ENCODE results near the gene TTC34.

Gene TTC34

DNA sequence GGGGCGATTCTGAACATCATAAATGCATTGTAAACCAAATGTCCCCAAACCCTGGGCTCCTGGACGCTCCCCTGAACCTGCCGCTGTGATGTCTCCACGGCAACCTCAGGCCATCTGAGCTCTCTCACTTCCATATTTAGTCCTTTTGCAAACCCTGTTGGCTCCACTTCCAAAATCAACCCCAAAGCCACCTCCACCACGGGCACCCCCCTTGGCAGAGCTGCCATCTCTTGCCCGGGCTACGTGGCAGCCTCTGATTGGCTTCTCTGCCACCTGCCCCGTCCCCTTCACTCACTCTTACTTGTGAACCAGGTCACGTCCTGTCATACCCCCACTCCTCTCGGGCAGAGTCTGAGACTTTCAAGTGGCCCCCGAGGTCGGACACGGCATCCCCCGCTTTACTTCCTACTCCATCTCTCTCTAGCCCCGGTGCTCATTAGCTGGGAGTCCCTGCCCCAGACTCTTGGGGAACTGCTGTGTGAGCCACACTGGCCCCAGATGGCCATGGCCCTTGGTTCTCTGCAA is 199.1 kb downstream of the TTC34 start:
- H3K27me3 ChIP-seq (replicated peaks; ENCODE audit: control insufficient read depth, insufficient read depth, low read length): no peaks in the 10 kb centered on the region
- H3K4me3 ChIP-seq (replicated peaks; ENCODE audit: low read depth, low read length): no peak overlapping the region
- no peak for DNase-seq (ENCODE audit: extremely low read depth, insufficient read length)
- TF ChIP-seq, protein P1, sequence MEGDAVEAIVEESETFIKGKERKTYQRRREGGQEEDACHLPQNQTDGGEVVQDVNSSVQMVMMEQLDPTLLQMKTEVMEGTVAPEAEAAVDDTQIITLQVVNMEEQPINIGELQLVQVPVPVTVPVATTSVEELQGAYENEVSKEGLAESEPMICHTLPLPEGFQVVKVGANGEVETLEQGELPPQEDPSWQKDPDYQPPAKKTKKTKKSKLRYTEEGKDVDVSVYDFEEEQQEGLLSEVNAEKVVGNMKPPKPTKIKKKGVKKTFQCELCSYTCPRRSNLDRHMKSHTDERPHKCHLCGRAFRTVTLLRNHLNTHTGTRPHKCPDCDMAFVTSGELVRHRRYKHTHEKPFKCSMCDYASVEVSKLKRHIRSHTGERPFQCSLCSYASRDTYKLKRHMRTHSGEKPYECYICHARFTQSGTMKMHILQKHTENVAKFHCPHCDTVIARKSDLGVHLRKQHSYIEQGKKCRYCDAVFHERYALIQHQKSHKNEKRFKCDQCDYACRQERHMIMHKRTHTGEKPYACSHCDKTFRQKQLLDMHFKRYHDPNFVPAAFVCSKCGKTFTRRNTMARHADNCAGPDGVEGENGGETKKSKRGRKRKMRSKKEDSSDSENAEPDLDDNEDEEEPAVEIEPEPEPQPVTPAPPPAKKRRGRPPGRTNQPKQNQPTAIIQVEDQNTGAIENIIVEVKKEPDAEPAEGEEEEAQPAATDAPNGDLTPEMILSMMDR (IDR thresholded peaks at IDR 0.05; ENCODE audit: insufficient read depth, low read length, poor library complexity, severe bottlenecking): no peak
- no peaks in the 10 kb centered on the region for H3K36me3 ChIP-seq (ENCODE audit: control insufficient read depth, insufficient read depth, low read length)

DNA sequence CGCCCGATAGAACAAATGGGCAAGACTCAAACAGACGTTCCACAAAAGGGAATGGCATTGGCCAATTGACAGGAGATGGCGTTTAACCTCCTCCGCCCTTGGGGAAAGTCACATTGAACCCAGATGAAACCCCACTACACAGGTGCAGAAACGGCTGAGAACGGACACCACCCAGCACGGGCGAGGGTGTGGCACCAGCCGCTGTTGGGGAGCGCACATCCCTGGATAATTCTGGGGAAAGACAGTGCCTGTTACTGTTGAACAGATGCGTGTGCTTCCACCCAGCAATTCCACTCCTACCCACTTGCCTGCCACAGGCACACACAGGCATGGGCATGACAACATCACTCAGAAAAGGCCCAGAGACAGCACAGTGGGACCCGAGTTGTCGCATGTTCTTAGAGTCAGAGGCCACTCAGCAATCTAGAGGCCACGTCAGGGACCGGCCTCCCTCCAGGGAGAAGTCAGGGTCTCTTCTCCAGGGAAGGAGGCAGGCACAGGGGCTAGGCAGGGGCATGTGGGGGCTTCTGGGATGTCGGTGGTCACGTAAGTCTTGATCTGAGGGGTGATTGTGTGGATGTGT is 199.7 kb downstream of the TTC34 start:
- no peak for DNase-seq (ENCODE audit: extremely low read depth, insufficient read length)
- H3K36me3 ChIP-seq (ENCODE audit: control insufficient read depth, insufficient read depth, low read length): no peaks in the 10 kb centered on the region
- H3K4me3 ChIP-seq (replicated peaks; ENCODE audit: low read depth, low read length): no peak overlapping the region
- no peaks in the 10 kb centered on the region for H3K27me3 ChIP-seq (replicated peaks; ENCODE audit: control insufficient read depth, insufficient read depth, low read length)
- TF ChIP-seq, protein P1 (IDR thresholded peaks at IDR 0.05; ENCODE audit: insufficient read depth, low read length, poor library complexity, severe bottlenecking): no peak

DNA sequence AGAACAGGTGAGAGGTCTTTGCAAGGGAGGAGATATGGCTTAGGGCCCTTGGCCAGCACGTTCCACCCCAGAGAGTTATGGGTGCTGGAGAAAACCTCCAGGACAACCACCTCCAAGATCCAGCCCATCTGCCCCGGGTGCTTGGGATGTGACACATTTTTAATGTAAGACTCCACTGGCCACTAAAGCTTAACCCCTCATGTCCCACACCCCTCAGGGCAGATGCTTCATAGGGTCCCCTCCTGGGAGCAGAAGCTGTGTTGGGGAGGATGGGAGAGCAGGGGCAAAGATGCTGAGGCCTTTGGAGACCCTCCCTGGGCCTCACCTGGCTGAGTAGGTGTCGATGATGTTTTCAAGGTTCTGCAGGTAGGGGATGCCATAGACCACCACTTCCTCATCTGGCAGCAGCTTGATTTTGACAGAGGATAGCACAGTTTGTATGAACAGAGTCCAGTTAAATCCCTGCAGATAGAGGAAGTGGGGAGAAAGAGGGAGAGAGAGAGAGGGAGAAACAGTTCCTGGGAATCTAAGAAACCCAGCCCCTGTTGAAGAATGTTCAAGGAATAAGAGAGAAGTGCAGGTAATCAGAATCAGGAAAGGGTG is 203.1 kb downstream of the TTC34 start:
- TF ChIP-seq, protein P1 (IDR thresholded peaks at IDR 0.05; ENCODE audit: insufficient read depth, low read length, poor library complexity, severe bottlenecking): peak; percentile 15
- no peaks in the 10 kb centered on the region; the same call in 1 of the 2 replicates for H3K27me3 ChIP-seq (replicated peaks; ENCODE audit: control insufficient read depth, insufficient read depth, low read length)
- no peak overlapping the region for H3K4me3 ChIP-seq (replicated peaks; ENCODE audit: low read depth, low read length)
- DNase-seq (ENCODE audit: extremely low read depth, insufficient read length): no peak
- H3K36me3 ChIP-seq (ENCODE audit: control insufficient read depth, insufficient read depth, low read length): no peaks in the 10 kb centered on the region

DNA sequence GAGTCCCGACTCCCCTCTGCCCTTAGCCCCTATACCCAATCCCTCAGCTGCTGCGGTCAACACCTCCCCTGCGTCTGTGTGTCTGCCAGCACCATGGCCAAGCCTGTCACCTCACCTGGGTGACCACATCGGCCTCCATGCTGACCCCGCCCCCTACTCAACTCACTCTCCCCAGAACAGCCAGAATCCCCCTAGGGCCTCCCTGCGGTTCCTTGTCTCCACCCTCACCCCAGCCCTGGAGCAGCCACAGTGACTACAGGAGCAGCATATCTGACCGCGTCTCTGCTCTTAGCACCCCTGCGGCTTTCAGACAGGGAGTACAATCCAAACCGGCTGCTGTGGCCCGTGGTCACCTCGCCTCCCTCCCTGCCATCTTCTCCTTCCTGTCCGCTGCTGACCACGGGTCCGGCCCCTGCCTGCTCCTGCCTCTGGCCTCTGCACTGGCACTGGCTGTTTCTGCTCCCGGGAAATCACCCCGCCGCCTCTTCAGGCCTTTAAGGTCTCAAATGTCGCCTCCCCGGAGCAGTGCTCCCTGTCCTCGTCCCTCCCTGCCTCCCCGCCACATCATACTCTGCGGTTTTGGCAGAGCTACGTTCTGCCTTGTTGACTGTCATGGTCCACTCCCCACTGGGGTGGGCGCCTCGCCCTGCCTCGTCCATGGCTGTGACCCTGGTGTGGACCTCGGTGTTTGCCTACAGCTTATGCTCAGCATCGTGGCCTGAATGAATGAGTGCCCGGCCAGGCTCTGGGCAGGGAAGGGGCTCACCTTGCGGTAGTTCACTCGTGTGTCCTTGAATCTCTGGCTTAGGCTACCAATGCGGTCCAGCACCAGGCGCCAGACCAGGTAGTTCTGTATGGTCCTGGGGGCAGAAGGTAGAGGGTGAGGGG is 203.8 kb downstream of the TTC34 start:
- H3K4me3 ChIP-seq (replicated peaks; ENCODE audit: low read depth, low read length): no peak overlapping the region
- no peaks in the 10 kb centered on the region; the same call in 1 of the 2 replicates for H3K27me3 ChIP-seq (replicated peaks; ENCODE audit: control insufficient read depth, insufficient read depth, low read length)
- no peaks in the 10 kb centered on the region for H3K36me3 ChIP-seq (ENCODE audit: control insufficient read depth, insufficient read depth, low read length)
- TF ChIP-seq, protein P1 (IDR thresholded peaks at IDR 0.05; ENCODE audit: insufficient read depth, low read length, poor library complexity, severe bottlenecking): no peak
- no peak for DNase-seq (ENCODE audit: extremely low read depth, insufficient read length)

DNA sequence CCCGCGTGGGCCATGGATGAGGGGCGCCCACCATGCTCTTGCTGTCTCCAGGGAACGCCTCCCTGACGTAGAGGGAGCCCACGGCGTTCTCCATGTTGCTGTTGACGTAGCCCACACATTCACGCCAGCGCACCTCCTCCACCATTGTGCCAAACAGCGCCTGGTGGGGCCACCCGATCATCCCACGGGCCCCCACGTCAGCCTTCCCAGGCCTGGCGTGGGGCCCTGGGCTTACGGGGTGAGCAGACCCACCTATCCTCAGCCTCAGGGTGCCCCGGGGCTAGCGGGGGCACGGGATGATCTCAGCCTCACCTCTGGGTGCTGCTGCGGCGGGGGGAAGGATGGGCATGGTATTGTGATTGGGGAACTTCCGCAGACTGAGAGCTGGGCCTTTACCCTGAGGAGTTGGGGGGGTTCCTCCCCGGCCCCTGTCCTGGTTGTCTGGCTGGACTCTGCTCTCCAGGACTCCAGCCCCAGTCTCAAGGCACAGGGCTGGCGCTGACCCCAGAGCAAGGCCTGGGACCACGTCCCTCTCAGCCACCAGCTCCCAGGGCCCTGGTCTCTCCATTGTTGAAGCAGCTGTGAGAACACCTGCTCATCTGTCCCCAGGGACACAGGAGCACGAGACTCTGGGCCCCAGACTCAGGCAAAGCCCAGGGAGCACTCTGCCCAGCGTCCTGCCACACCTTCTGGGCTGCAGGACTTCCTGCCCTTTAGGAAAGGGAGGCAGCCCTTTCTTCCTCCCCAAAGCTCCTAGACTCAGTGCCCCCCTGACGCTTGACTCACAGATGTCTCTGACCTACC is 204.8 kb downstream of the TTC34 start:
- TF ChIP-seq, protein P1 (IDR thresholded peaks at IDR 0.05; ENCODE audit: insufficient read depth, low read length, poor library complexity, severe bottlenecking): no peak
- Histone ChIP-seq H3K36me3 (ENCODE audit: control insufficient read depth, insufficient read depth, low read length) (no peaks in the 10 kb centered on the region), H3K4me3 (replicated peaks; ENCODE audit: low read depth, low read length) (no peak overlapping the region), H3K27me3 (replicated peaks; ENCODE audit: control insufficient read depth, insufficient read depth, low read length) (no peaks in the 10 kb centered on the region; the same call in 1 of the 2 replicates)
- no peak for DNase-seq (ENCODE audit: extremely low read depth, insufficient read length)

All from GM06990 (cell line).